Astrocyte of the cerebellum (primary cell): ENCODE measurements around the gene MPND.
"Not testable (repeated sequence)": the region's sequence is repeated elsewhere in the genome, so short reads cannot be mapped to it uniquely, and the experiment has no call there.

ENCODE experiments used
- DNase-seq: peaks from one replicate; pipeline ENCODE4 v3.0.0-alpha.2; 2011; ENCODE audit warnings: low read depth
- H3K4me3 ChIP-seq: 2 replicates; pipeline ENCODE4 v1.5.1; 2011; ENCODE audit warnings: mild to moderate bottlenecking, low read depth, low read length, moderate library complexity
- in situ Hi-C: cut with HindIII; loops from 2 replicates; pipeline ENCODE4 v1.10.0; 2017; ENCODE audit warnings: low sequenced_read_pairs
- TF ChIP-seq, protein P1 (sequence below): IDR thresholded peaks from 2 replicates; pipeline ENCODE4 v1.5.1; 2012; ENCODE audit warnings: low read length, low read depth, moderate library complexity, mild to moderate bottlenecking; ENCODE audit errors: missing control alignments

The MPND gene

DNA sequence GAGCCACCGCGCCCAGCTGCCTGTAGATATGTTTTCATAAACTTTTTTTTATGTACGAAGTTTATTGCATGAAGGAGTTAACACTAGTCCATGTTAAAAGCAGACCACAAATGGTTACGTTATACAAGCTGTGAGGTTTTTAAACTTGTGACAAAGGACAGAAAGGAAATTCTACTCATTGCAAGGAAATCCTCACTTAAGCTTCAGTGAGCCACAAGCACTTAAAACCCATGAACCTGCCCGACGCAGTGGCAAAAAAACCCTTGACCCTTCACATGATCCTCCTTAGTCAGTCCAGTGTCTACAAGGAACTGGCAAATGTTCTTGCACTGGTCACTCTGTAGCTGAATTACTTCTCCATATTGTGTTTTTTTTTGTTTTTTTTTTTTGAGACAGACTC, 4.2 kb downstream of the MPND start:
- in situ Hi-C loops = no loop called here
- no peak for DNase-seq
- no peak overlapping the region for H3K4me3 ChIP-seq
- TF ChIP-seq, protein P1, sequence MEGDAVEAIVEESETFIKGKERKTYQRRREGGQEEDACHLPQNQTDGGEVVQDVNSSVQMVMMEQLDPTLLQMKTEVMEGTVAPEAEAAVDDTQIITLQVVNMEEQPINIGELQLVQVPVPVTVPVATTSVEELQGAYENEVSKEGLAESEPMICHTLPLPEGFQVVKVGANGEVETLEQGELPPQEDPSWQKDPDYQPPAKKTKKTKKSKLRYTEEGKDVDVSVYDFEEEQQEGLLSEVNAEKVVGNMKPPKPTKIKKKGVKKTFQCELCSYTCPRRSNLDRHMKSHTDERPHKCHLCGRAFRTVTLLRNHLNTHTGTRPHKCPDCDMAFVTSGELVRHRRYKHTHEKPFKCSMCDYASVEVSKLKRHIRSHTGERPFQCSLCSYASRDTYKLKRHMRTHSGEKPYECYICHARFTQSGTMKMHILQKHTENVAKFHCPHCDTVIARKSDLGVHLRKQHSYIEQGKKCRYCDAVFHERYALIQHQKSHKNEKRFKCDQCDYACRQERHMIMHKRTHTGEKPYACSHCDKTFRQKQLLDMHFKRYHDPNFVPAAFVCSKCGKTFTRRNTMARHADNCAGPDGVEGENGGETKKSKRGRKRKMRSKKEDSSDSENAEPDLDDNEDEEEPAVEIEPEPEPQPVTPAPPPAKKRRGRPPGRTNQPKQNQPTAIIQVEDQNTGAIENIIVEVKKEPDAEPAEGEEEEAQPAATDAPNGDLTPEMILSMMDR = no peak

DNA sequence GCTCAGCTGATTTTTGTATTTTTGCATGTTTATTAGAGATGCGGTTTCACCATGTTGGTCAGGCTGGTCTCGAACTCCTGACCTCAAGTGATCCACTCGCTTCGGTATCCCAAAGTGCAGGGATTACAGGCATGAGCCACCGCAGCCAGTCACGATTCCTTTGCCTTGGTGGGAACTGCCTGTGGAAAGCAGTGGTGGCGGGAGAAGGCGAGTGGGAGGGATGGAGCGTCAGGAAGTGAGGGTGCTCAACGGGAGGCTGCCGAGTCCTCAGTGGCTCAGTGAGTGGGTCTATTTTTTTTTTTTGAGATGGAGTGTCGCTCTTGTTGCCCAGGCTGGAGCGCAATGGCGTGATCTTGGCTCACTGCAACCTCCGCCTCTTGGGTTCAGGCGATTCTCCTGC, 5.9 kb downstream of the MPND start:
- DNase-seq, H3K4me3 ChIP-seq, in situ Hi-C loops: not testable (repeated sequence)

DNA sequence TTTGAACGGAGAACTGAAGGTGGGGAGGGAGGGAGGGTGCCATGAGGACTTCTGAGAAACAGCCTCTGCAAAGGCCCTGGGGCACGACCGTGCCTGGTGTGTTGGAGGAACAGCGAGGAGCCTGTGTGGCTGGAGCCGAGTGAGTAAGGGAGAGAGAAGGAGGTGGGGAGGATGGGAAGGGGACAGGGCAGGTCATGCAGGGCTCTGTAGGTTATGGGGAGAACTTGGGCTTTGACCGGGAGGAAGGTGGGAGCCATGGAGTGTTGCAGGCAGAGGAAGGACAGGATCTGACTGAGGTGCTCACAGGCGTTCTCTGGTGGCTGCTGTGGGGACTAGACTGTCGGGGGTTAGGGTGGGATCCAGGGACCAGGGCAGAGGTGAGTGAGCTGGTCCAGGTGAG, 6.7 kb downstream of the MPND start:
- TF ChIP-seq, protein P1 = no peak
- no peak overlapping the region for H3K4me3 ChIP-seq
- DNase-seq = no peak
- in situ Hi-C loops = no loop called here

DNA sequence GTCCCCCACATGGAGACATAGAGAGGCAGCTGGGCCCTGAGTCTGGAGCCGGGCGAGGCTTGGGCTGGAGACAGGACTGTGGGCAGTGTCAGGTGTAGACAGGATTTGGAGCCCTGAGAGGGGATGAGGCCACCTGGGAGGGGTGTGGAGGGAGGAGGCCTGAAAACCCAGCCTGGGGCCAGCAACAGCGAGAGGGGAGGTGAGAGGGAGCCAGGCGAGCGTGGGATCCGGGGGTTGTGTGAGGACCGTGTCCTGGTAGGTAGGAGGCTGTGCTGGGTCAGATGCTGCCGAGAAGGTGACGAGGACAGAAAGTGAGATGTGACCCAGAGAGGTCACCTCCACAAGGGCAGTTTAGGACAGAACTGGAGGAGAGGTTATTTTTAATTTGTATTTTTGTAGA, 7.4 kb downstream of the MPND start:
- DNase-seq = no peak
- TF ChIP-seq, protein P1 = no peak
- H3K4me3 ChIP-seq = no peak overlapping the region
- in situ Hi-C loops = no loop called here

DNA sequence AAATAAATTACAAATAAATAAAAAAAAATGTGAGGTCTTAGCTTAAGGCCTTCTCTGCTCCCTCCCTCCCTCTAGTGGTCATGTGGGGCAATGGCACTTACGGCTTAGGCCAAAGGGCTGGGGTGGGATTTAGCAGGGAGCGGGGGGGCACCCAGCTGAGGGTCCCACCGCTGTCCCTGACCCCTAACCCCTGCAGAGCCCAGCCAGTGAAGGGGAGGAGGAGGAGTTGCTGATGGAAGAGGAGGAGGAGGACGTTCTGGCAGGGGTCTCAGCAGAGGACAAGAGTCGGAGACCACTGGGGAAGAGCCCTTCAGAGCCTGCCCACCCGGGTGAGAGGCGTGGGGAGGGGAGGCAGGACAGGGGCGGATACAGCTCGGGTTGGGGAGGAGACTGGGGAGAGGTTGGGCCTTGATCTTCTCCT, 9.3 kb downstream of the MPND start:
- peak; percentile 63 for DNase-seq
- H3K4me3 ChIP-seq = no peak overlapping the region
- in situ Hi-C loops = no loop called here
- TF ChIP-seq, protein P1 = peak; percentile 96

DNA sequence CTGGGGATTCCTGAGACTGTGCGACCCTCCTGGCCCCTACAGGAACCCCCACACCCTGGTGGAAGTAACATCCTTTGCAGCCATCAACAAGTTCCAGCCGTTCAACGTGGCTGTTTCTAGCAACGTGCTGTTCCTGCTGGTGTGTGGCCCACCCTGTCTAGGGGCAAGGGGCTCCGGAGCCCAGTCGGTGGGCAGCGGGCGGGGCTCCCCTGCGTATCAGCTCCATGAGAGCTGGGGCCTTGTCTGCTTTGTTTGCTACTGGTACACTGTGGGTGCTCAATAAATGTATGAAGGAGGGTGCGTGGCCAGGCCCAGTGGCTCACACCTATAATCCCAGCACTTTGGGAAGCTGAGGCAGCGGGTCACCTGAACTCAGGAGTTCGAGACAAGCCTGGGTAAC, 10.9 kb downstream of the MPND start:
- DNase-seq = no peak
- TF ChIP-seq, protein P1 = no peak
- H3K4me3 ChIP-seq = no peak overlapping the region
- in situ Hi-C loops = no loop called here

DNA sequence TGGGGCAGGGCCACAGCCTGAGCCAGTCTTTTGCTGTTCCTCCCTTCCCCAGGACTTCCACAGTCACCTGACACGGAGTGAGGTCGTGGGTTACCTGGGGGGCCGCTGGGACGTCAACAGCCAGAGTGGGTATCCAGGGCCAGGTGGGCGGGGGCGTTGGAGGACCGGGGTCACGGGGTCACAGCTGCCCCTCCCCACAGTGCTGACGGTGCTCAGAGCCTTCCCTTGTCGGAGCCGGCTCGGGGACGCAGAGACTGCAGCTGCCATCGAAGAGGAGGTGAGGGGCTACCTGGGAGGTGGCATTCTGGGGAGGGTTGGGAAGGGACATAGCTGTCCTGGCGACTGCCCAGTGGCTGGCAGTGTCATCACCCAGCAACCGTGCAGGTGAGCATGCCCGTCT, 11.5 kb downstream of the MPND start:
- TF ChIP-seq, protein P1 = no peak
- no peak overlapping the region for H3K4me3 ChIP-seq
- no peak for DNase-seq
- in situ Hi-C loops = no loop called here
